Suprapubic skin (tissue), 3 donors: ENCODE data around the gene GPR149.

Experiments
- CTCF ChIP-seq, 2 donors: fragments of 200-600 bp in 1 of 2; fragments of 450-650 bp in 1 of 2; sonication (generic) in 1 of 2; IDR thresholded peaks; one replicate each; pipeline ENCODE4 v1.5.1; 2016 to 2019; ENCODE audit warnings: antibody characterized with exemption in 2 of 2, mild to moderate bottlenecking in 1 of 2, moderate library complexity in 1 of 2
- EP300 ChIP-seq: sonication (generic); formaldehyde crosslinking; IDR thresholded peaks from one replicate; pipeline ENCODE4 v1.6.1; 2017; ENCODE audit warnings: antibody characterized with exemption
- POLR2A ChIP-seq, 2 donors: fragments of 450-650 bp; IDR thresholded peaks; one replicate each; pipeline ENCODE4 v1.6.1; 2017; ENCODE audit warnings: antibody characterized with exemption in 2 of 2, mild to moderate bottlenecking in 2 of 2, moderate library complexity in 2 of 2

DNA sequence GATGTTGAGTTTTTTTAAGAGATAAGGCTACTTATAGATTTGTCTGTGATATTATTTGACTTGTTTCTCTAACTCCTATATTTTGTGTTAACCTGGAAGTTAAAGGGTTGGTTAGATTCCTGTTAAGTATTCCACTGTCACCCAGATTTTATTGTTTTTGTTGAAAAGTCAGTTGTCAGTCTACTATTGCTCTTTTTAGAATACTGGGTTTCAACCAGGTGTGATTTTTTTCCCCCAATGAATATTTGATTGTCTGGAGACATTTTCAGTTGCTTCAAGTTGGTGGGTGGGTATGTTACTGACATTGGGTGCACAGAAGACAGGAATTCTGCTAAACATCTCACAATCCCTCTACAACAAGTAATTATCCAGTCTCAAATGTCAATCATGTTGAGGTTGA lies 43.8 kb upstream of the GPR149 start:
- TF ChIP-seq CTCF (IDR thresholded peaks at IDR 0.05) = no peak
- TF ChIP-seq EP300 = no peak
- no peak for TF ChIP-seq POLR2A (IDR thresholded peaks at IDR 0.05)
